C4-2B (cell line): ENCODE data around the gene USP6NL.

Experiments
- H3K27ac ChIP-seq: fragments of 450-650 bp; 2 replicates; pipeline ENCODE4 v1.5.1; 2017
- CTCF ChIP-seq: fragments of 450-650 bp; conservative IDR thresholded peaks from 2 replicates; pipeline ENCODE4 v1.5.1; 2017; ENCODE audit warnings: mild to moderate bottlenecking
- ZFX ChIP-seq: fragments of 450-650 bp; IDR thresholded peaks from 2 replicates; pipeline ENCODE4 v1.6.1; 2017

USP6NL gene

GRCh38 chr10:11491087-11491486 is 120.4 kb downstream of the USP6NL start:
- H3K27ac ChIP-seq: no peak overlapping the region
- no peak for TF ChIP-seq CTCF
- no peak for TF ChIP-seq ZFX

GRCh38 chr10:11489591-11489990 is 121.9 kb downstream of the USP6NL start:
- no peak for TF ChIP-seq CTCF
- no peak for TF ChIP-seq ZFX
- H3K27ac ChIP-seq: no peak overlapping the region

- H3K27ac ChIP-seq: no peak overlapping the region
- no peak for TF ChIP-seq ZFX
- TF ChIP-seq CTCF: no peak
Observed at GRCh38 chr10:11488126-11488525, 123.3 kb downstream of the USP6NL start.

GRCh38 chr10:11483201-11484148 is 128.0 kb downstream of the USP6NL start:
- TF ChIP-seq CTCF (no peak), ZFX (no peak)
- no peak overlapping the region for H3K27ac ChIP-seq

- no peak; the same call in 1 of the 2 replicates for TF ChIP-seq CTCF
- TF ChIP-seq ZFX: no peak
- H3K27ac ChIP-seq: no peak overlapping the region
Observed at GRCh38 chr10:11482306-11482705, 129.1 kb downstream of the USP6NL start.

- TF ChIP-seq ZFX: no peak
- TF ChIP-seq CTCF: no peak
- no peak overlapping the region for H3K27ac ChIP-seq
Observed at GRCh38 chr10:11480687-11481086, 130.8 kb downstream of the USP6NL start.

GRCh38 chr10:11479300-11479699 is 132.2 kb downstream of the USP6NL start:
- TF ChIP-seq ZFX: no peak
- TF ChIP-seq CTCF: no peak
- no peak overlapping the region for H3K27ac ChIP-seq
